ENCODE results near the gene ZNF566. TPM values are rescaled to one million over a fixed set of nuclear protein-coding genes. Genes with fewer than 3 reads are reported as not detected.

ZNF566 gene
- total and polyA plus RNA-seq, 2 of the 13 experiments (the other 11 are each of a cell fraction or from before 2014, with no cell fraction given) = 4.8 to 13.7 TPM

- 0 out of 2 replicates have a peak, but pooled peaks have one; percentile 33 for TF ChIP-seq HOXA5 (CRISPR knock-in tag; IDR thresholded peaks at IDR 0.05)
- 0 out of 2 replicates have a peak, but pooled peaks have one; percentile 36 for TF ChIP-seq ZNF605 (CRISPR knock-in tag; IDR thresholded peaks at IDR 0.05)
- no peak for TF ChIP-seq SP5 (CRISPR knock-in tag; IDR thresholded peaks at IDR 0.05; ENCODE audit: borderline replicate concordance, low read depth)
- no peak for TF ChIP-seq ZNF180 (CRISPR knock-in tag; IDR thresholded peaks at IDR 0.05; ENCODE audit: borderline replicate concordance, low read depth)
- TF ChIP-seq ZNF619 (CRISPR knock-in tag; IDR thresholded peaks at IDR 0.05) = no peak
- TF ChIP-seq KDM6A (CRISPR knock-in tag; IDR thresholded peaks at IDR 0.05; ENCODE audit: low read depth) = no peak
- no peak for TF ChIP-seq RNF2 (conservative IDR thresholded peaks at IDR 0.05; ENCODE audit: low read depth)
- no peak for TF ChIP-seq ETV5 (CRISPR knock-in tag; IDR thresholded peaks at IDR 0.05; ENCODE audit: borderline replicate concordance)
- no peak for TF ChIP-seq IKZF4 (CRISPR knock-in tag; IDR thresholded peaks at IDR 0.05; ENCODE audit: borderline replicate concordance, low read depth, not compliant biosample characterization)
- TF ChIP-seq ZNF674 (CRISPR knock-in tag; IDR thresholded peaks at IDR 0.05; ENCODE audit: low read depth) = no peak
- TF ChIP-seq ZNF567 (CRISPR knock-in tag; IDR thresholded peaks at IDR 0.05; ENCODE audit: borderline replicate concordance) = no peak
- TF ChIP-seq NR0B2 (CRISPR knock-in tag; IDR thresholded peaks at IDR 0.05) = no peak
- TF ChIP-seq, protein P1, sequence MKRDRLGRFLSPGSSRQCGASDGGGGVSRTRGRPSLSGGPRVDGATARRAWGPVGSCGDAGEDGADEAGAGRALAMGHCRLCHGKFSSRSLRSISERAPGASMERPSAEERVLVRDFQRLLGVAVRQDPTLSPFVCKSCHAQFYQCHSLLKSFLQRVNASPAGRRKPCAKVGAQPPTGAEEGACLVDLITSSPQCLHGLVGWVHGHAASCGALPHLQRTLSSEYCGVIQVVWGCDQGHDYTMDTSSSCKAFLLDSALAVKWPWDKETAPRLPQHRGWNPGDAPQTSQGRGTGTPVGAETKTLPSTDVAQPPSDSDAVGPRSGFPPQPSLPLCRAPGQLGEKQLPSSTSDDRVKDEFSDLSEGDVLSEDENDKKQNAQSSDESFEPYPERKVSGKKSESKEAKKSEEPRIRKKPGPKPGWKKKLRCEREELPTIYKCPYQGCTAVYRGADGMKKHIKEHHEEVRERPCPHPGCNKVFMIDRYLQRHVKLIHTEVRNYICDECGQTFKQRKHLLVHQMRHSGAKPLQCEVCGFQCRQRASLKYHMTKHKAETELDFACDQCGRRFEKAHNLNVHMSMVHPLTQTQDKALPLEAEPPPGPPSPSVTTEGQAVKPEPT (CRISPR knock-in tag; IDR thresholded peaks at IDR 0.05; ENCODE audit: low read depth) = no peak
- no peak for TF ChIP-seq ARID2 (CRISPR knock-in tag; IDR thresholded peaks at IDR 0.05; ENCODE audit: borderline replicate concordance)
- no peak for TF ChIP-seq GABPA (IDR thresholded peaks at IDR 0.05; ENCODE audit: low read depth, low read length)
- no peak for TF ChIP-seq GABPA (CRISPR knock-in tag; IDR thresholded peaks at IDR 0.05; ENCODE audit: low read depth)
- TF ChIP-seq, protein P2, sequence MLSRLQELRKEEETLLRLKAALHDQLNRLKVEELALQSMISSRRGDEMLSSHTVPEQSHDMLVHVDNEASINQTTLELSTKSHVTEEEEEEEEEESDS (CRISPR knock-in tag; IDR thresholded peaks at IDR 0.05; ENCODE audit: borderline replicate concordance) = no peak
- no peak for TF ChIP-seq ZNF253 (CRISPR knock-in tag; IDR thresholded peaks at IDR 0.05; ENCODE audit: borderline replicate concordance)
- no peak for TF ChIP-seq FOXC1 (CRISPR knock-in tag; IDR thresholded peaks at IDR 0.05; ENCODE audit: borderline replicate concordance)
- TF ChIP-seq ZNF83 (CRISPR knock-in tag; IDR thresholded peaks at IDR 0.05; ENCODE audit: borderline replicate concordance) = no peak
- TF ChIP-seq ZBTB2 (CRISPR knock-in tag; IDR thresholded peaks at IDR 0.05; ENCODE audit: low read depth) = peak; percentile 37; the same call in 1 of the 2 replicates
- TF ChIP-seq PTBP1 (IDR thresholded peaks at IDR 0.05; ENCODE audit: low read depth, low read length, poor library complexity, severe bottlenecking) = no peak
- TF ChIP-seq CAMTA2 (CRISPR knock-in tag; IDR thresholded peaks at IDR 0.05; ENCODE audit: borderline replicate concordance) = 0 out of 2 replicates have a peak, but pooled peaks have one; percentile 46
- peak; percentile 44; the same call in 1 of the 2 replicates for TF ChIP-seq ZNF414 (CRISPR knock-in tag; IDR thresholded peaks at IDR 0.05)
- no peak for TF ChIP-seq NFE2L2 (IDR thresholded peaks at IDR 0.05; ENCODE audit: low read length)
- TF ChIP-seq ZFY (CRISPR knock-in tag; IDR thresholded peaks at IDR 0.05) = peak; percentile 93
- peak; percentile 83; the same call in 1 of the 2 replicates for TF ChIP-seq ZNF766 (CRISPR knock-in tag; IDR thresholded peaks at IDR 0.05; ENCODE audit: borderline replicate concordance)
These were observed 70.9 kb downstream of the ZNF566 start, which contains the start of gene ZFP82 (continued) for GRCh38 chr19:36418287-36419001.
